Occipital lobe (tissue), 2 donors: ENCODE data around the gene IRAK2. TPM values are rescaled to one million over a fixed set of nuclear protein-coding genes. Genes with fewer than 3 reads are reported as not detected.

Experiments
- DNase-seq: peaks from one replicate; lab custom pipeline; 2025; lab: John Stamatoyannopoulos, UW
- total RNA-seq: library from RNA; depleted of rRNA; stranded (reverse); fragments of >200 nt; gene quantifications from one replicate; pipeline ENCODE4 v1.2.3, GENCODE V29; 2014

IRAK2 gene
- total RNA-seq, 1 donor from 2014 or later: 3.7 TPM

DNA sequence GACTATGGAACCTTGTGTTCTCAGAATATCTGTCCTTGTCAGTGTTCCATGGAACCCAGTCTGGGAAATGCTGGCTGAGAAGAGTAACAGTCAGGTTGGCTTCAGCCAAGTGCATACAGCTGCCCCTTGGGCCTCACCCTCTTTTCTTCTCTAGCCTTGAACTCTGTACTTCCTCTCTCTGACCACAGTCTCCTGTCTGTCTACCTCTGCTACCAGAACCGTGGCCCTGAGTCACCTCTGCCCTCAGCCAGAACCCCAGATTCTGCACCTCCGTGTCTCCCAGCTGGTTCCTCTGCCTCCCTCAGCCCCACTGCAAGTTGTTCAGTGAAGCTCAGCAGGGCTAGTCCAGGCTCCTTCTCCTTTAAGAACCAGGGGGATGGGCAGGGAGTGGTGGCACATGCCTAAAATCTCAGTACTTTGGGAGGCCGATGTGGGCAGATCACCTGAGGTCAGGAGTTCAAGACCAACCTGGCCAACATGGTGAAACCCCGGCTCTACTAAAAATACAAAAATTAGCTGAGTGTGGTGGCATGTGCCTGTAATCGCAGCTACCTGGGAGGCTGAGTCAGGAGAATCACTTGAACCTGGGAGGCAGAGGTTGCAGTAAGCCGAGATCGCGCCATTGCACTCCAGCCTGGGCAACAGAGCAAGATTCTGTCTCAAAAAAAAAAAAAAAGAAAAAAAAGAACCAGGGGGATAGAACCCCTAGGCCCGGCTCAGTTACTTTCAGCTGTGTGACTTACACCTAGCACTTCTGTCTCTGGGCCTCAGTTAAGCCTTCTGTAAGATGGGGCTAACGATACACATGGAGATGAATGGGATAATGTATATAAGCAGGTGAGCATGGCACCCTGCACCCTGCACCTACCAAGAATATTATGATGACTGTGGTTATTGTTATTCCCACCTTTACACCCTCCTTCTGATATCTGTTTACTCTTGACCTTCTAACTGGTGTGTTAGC is 59.2 kb downstream of the IRAK2 start:
- DNase-seq: no peak

DNA sequence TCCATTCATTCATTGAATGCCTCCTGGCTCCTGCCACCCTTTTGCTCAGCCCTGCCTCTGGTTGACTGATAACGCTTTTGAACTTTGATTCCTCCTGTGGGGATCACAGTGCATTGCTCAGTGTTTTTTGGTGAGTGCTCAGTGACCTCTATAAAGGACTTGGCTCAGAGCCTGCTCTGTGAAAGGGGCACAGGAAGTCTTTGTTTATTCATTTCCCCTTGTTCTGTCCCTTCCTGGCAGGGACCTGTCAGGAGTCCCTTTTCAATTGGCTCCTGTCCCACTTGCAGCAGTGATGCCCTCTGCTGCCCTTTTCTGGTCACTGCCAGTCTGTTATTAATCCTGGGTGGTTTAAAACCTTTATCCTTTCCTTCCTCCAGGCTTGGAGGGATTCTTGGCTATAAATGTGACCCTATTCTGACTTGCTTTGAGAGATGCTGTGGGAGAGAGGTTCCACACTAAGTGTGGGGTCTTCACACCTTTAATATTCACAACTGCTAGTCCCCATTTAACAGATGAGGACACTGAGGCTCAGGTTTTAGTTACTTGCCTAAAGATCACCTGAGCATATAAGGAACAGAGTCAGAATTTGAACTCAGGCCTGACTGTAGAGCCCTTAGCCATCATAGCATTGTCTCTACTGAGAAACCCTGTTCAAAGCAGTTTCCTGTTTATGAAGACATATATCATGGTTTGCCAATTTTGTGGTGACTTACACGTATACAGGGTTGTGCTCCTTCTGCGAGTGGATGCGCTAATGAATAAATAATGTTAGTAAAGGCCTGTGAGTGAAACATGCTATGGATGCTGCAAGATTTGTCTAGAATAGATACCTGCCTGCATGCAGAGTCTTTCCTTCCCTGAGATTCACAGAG is 60.3 kb downstream of the IRAK2 start:
- peak; percentile 60 for DNase-seq

DNA sequence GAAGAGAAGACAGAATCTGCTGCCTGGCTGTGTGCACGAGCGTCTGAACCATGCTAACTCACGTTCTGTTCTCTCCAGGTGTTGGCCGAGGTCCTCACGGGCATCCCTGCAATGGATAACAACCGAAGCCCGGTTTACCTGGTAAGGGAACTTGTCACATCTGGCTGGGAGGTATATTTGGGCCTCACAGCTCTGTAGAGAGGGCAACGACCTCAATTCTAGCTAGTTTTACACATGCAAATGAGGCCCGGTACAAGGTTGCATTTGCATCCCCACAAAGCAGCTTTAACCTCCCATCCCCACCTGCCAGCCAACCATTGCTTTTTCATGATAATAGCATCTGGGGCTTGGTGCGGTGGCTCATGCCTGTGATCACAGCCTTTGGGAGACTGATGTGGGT is 61.6 kb downstream of the IRAK2 start:
- no peak for DNase-seq

DNA sequence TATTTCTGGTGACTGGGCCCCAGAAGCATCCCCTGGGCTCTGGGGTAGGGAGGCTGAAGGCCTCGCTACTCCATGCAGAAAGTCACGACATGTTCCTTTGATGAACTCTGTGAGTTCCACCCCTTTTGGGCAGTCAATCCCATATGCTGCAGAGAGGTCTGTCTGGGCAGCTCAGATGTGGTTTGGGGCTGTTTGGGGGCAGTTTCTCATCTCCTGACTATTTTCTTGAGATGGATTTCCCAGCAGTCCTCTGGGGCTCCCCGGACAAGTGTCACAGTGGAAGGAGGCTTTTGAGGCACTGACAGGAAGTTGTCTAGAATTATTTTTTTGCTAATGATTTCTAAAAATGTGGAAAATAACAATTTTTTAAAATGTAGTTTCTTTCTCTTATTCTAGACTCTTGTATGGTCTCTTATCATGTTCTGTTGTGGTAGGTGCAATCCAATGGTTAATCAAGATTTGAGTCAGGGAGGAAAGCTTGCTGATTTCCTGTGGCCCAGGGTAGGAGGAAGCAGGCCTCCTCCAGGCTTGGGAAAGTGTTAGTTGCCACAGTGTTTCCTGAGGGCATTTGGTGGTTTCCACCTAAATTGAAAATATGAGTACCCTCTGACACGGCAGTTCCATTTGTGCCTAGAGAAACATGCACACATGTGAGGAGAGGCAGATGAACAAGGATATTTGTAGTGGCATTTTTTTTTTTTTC is 63.7 kb downstream of the IRAK2 start:
- DNase-seq: no peak

DNA sequence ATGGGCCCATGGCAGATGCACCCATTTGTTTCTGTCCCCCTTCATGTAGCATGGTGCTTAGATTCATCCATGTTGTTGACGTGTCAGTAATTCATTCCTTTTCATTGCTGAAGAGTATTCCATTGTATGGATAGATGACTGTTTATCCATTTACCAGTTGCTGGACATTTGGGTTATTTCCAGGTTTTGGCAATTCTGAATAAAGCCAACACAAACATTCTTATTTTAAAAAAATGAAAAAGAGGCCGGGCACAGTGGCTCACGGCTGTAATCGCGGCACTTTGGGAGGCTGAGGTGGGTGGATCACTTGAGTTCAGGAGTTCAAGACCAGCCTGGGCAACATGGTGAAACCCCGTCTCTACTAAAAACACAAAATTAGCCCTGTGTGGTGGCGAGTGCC is 64.9 kb downstream of the IRAK2 start:
- no peak for DNase-seq

DNA sequence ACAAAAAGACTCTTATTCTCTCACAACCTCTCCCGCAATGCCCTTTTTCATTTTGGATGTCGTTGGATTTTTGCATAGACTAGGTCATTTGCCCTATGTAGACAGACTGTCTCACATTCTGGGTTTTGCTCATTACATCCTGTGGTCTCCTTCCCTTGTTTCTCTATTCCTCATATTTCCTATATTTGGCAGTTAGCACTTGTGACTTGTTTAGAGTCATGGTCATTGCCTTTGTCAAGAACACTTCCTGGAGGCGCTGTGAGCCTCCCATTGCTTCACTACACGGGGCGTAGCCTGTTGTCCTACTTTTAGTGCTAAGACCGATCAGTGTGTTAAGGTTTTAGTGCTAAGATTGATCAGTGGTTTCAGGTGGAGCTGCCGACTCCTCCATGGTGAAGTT is 67.4 kb downstream of the IRAK2 start:
- DNase-seq: no peak

DNA sequence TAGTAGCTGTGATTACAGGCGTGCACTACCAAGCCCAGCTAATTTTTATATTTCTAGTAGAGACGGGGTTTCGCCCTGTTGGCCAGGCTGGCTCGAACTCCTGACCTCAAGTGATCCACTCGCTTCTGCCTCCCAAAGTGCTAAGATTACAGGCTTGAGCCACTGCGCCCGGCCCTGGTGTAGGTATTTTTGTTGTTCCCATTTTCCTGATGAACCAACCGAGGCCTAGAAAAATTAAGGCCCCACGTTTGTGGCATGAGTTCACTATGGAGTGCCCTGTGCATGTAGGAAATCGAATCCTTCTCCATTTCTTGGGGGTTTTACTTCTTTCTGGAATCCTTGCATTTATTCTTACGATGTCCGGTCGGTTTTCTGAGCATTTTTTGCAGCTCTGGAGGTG is 69.3 kb downstream of the IRAK2 start:
- DNase-seq: no peak

DNA sequence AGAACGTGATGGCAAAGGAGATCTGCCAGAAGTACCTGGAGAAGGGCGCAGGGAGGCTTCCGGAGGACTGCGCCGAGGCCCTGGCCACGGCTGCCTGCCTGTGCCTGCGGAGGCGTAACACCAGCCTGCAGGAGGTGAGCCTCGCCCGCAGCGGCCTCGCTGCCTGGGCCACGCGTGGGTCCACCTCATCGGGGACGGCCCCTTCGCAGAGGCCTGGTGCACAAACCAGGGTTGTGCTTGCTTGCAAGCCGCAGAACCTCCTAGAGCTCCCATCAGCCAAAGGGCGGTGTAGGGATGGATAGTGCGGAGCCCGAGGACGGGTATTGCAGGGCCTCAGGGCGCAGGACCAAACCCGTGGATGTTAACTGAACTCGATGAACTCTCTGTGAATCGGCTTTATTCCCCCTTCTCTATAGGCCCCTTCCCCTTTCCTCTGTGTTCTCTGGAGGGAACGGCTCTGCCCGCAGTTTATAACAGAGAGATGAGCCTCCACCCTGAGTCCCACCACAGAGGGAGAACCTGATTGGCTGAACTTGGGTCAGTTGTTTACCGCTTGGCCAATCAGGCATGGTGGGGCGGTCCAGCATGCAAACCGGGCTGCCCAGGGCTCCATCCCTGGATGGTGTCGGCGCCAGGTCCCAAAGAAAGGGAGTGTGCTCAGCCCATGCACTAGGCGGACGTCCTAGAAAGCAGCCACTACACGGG is 70.0 kb downstream of the IRAK2 start:
- DNase-seq: no peak

DNA sequence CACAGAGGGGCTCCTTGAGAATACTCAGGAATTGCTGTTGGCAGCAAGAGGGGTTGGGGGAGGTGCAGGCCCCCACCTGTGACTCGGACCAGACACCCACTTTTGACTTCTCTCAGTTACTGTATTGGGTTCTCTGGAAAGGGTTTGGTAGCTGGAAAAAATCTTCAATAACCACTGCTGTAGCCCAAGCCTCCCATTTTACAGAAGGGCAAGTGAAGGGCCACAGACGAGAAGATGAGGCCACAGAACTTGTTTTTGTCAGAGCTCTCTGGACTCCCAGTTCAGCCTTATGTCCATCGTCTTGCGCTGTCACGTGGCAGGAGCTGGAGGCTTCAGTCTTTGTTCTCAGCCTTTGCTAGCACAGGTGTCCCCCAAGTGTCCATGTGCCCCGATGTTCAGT is 70.8 kb downstream of the IRAK2 start:
- DNase-seq: no peak

DNA sequence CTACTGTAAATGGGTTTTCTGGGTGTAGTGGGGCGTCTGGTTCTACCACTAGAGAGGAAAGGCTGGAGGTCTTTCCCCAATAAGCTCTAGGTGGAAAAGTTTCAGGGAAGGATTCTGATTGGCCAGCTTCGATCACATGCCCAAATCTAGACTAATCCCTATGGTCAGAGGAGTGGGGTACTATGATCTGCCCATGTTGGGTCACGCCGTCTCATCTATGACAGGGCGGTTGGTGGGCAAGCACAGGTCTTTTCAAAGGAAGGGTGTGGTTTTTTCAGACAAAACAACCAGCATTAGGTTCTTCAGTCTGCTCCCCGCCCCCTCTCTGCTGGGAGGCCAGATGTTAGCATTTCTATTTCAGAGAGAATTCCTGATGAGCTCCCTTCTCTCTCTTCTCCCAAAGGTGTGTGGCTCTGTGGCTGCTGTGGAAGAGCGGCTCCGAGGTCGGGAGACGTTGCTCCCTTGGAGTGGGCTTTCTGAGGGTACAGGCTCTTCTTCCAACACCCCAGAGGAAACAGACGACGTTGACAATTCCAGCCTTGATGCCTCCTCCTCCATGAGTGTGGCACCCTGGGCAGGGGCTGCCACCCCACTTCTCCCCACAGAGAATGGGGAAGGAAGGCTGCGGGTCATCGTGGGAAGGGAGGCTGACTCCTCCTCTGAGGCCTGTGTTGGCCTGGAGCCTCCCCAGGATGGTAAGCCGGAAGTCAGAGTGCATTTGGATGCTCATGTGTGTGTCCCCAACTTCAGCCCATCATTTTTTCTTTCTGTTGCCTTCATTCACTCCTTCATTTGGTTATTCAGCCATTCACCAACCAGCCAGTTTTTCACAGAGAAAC is 73.8 kb downstream of the IRAK2 start:
- DNase-seq: no peak

DNA sequence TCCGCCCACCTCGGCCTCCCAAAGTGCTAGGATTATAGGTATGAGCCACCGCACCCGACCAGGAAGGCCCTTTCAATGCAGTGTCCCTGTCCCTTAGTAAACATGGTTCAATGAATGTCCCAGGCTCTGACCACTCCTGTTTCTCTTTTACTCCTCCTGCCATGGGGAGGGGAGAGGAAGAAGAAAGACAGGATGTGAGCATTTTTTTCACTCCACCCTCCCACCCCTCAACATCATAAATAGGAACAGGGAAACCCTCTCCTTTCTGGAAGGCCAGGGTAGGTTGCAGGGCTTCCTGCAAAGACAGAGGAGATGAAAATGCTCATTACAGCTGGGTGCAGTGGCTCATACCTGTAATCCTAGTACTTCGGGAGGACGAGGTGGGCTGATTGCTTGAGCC is 76.1 kb downstream of the IRAK2 start:
- DNase-seq: no peak

DNA sequence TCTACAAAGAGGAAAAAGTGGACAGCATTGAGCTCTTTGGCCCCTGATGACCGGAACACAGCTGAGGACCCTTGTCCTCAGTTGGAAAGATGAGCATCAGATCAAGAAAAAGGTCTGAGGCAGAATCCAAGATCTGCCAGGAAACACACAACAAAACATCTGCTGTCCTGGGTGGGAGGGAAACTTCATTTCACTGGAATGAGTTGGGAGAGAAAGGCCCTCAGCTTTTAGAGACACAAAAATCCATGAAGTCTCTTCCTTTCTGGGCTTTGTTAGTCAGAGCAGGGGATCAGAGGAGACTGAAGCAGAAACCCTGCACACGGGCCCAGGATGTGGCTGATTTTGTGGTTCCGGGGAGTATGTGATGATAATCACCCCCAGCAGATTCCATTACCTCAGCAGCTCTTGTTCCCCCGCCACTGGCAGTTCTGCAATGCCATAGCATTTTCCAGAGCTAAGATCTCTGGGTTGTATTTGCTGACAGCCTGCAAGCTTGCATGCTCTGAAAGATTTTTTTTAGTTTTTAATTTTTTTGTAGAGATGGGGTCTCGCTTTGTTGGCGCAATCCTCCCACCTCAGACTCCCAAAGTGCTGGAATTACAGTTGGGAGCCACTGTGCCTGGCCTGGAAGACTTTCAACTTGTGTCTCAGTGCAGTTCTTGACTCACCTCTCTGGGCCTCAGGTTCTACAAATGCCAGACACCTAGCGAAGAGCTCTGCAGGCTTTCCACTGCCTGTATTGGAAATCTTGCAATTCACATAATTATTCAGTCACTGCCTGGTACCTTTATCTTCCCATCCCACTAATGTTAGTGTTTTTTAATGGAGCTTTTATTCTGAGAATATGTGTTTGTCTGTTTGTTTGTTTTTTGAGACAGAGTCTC is 77.7 kb downstream of the IRAK2 start:
- DNase-seq: no peak

DNA sequence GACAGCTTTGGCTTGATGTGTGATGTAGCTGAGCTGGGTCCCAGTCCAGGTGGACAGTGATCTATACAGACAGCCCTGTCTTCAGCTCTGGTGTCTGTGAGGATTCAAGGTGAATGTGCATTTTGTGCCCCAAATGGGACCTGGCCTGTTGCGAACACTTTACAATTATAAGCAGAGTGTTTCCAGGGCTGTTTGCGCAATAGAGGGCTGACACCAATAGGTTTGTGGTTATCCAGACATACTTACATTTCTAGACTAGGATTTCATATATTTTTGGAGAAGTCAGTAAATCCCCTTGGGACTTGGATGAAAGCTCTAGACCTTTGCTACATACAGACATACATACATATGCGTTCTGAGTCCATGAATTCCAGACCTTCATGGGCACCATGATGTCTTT is 79.3 kb downstream of the IRAK2 start:
- no peak for DNase-seq

DNA sequence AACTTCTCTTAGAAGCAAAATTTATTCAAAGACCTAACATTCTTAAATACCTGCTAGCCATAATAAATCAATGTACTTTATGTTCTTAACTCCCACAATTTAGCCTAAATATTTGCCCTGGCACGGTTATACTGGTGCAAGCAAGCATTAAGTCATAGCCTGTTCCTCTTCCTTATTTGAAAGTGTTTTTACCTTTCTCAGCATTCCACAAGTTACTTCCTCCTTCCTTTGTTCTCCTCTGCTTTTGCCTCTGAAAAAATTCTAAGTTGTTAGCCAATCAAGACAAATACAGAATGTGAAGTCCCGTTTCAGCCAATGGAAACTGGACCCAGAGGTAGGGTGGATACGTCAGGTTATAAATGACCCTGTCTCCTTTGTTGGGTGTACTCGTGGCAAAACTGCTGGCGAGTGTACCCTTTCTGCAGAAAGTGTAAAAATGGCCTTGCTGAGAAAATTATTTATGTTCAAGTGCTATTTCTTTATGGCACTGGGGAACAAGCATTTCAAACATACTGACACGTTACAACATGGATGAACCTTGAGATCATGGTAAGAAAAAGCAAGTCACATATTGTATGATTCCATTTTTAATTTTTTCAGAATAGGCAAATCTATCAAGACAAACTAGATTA is 80.5 kb downstream of the IRAK2 start:
- DNase-seq: no peak

DNA sequence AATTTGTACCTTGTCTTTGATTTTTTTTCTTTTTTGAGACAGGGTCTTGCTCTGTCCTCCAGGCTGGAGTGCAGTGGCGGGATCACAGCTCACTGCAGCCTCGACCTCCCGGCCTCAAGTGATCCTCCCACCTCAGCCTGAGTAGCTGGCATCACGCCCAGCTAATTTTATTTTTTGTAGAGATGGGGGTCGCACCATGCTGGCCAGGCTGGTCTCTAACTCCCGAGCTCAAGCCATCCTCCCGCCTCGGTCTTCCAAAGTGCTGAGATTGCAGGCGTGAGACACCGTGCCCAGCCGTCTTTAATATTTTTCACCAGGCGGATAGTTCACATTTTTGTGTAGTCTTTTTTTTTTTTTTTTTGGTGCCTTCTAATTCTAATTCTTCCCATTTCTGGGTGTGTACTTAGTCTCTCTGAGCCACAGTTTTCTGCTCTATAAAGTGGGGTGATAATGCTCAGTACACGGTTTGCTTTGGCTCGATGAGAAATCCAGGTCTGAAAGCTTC is 83.0 kb downstream of the IRAK2 start:
- DNase-seq: no peak

DNA sequence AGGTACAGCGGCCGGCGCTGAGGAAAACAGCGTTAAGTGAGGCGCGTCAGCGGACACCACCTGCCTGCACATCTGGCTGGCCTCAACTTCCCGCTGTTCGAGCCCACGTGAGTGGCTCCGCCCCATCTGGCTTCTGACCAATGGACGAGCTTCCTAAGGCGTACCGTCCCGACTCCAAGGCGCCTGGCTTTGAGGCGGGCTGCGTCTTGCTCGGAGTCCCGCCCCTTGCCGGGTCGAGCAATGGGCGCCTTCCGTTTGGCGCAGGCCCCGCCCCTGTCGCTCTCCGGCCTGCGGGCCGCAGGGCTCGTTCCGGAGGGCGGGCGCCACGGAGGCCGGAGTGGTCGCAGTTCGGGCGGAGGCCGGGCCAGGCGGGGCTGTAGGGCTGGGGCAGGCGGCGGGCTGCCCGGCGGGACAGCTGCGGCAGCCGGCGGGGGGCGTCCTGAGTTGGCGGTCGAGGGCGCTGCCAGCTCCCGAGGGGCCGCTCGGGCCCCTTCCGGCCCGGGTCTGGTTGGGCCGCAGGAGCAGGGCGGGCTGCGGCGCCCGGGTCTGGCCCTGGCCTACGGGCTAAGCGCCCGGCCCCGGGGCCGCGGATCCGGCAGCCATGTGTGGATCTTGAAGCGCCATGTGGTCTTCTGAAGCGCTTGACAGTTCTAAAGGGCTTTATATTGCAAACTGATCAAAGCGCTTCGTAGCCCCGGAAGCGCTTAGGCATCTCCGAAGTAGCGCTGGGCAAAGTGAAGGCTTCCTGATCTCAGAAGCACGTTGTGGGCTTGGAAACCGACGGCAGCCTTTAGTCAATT is 83.7 kb downstream of the IRAK2 start, which contains the start of gene TATDN2:
TSS of gene TATDN2 (plus strand) at position 276 of the 800 bp plus-strand sequence. CDS start 742 bp downstream, outside the sequence.
- peak; percentile 91 for DNase-seq

DNA sequence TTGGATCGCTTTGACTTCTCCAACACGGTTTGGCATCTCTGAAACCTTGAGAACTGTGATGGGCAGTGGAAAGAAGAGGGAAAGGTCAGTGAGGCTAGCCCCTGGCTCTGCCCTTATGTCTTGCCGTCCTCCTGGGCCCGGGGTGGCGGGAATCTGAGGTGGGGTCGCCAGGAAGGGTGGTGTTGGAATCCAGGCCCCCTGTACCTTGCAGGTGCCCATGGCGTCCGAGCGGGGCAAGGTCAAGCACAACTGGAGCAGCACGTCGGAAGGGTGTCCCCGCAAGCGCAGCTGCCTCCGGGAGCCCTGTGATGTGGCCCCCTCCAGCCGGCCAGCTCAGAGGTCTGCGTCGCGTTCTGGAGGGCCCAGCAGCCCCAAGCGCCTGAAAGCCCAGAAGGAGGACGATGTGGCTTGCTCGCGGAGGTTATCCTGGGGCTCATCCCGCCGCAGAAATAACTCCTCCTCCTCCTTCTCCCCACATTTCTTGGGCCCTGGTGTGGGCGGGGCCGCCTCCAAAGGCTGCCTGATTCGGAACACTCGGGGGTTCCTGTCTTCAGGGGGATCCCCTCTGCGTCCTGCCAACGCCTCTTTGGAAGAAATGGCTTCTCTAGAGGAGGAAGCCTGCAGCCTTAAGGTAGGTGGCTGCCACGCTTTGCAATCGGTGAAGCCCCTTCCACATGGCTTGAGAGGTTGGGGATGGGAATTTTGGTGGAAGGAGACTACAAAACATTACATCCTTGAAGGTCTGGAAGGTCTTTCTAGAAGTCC is 84.4 kb downstream of the IRAK2 start:
- no peak for DNase-seq
